Measurements from ENCODE around the gene MPP2.
"Not testable (repeated sequence)": the region's sequence is repeated elsewhere in the genome, so short reads cannot be mapped to it uniquely, and the experiment has no call there.

The MPP2 gene, protein sequence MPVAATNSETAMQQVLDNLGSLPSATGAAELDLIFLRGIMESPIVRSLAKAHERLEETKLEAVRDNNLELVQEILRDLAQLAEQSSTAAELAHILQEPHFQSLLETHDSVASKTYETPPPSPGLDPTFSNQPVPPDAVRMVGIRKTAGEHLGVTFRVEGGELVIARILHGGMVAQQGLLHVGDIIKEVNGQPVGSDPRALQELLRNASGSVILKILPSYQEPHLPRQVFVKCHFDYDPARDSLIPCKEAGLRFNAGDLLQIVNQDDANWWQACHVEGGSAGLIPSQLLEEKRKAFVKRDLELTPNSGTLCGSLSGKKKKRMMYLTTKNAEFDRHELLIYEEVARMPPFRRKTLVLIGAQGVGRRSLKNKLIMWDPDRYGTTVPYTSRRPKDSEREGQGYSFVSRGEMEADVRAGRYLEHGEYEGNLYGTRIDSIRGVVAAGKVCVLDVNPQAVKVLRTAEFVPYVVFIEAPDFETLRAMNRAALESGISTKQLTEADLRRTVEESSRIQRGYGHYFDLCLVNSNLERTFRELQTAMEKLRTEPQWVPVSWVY

GRCh38 chr17:43907425-43907981, at the start of gene MPP2:
Gene MPP2 (minus strand): TSS chr17:43907536. CDS start chr17:43904460, 3,076 bp downstream.
- peak; percentile 48 for DNase-seq

- DNase-seq, result no peak
These were observed 48.9 kb upstream of the MPP2 start for GRCh38 chr17:43956222-43956621.

- no peak for DNase-seq
These were observed 46.4 kb upstream of the MPP2 start, which contains the start of gene PYY for GRCh38 chr17:43953746-43954145. Gene PYY (minus strand): TSS chr17:43953940. CDS start chr17:43953483, 457 bp downstream.

- no peak for DNase-seq
These were observed 45.7 kb upstream of the MPP2 start for GRCh38 chr17:43952724-43953666.

- no peak for DNase-seq
These were observed 45.0 kb upstream of the MPP2 start for GRCh38 chr17:43952351-43952723.

GRCh38 chr17:43951750-43952149, 44.4 kb upstream of the MPP2 start:
- DNase-seq, result no peak

DNA sequence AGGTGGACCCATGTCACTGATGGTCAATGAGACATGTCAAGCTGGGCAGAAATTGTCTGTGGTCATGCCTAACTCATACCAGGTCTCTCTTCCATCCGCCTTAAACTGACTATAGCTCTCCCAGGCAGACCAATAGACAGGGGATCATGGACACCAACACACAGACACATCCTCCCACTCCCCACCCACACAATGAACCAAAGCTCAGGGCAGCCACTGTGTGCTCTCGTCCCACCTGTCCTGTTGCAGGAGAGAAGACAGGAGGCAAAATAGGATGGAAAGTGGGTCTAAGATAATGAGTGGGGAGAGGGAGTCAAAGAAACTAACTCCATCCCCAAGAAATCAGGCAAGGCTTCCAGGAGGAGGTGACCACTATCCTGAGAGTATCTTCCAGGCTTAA, 43.2 kb upstream of the MPP2 start:
- DNase-seq, result no peak

- no peak for DNase-seq
These were observed 42.4 kb upstream of the MPP2 start for GRCh38 chr17:43949781-43950180.

GRCh38 chr17:43946781-43947180, 39.4 kb upstream of the MPP2 start:
- no peak for DNase-seq

DNA sequence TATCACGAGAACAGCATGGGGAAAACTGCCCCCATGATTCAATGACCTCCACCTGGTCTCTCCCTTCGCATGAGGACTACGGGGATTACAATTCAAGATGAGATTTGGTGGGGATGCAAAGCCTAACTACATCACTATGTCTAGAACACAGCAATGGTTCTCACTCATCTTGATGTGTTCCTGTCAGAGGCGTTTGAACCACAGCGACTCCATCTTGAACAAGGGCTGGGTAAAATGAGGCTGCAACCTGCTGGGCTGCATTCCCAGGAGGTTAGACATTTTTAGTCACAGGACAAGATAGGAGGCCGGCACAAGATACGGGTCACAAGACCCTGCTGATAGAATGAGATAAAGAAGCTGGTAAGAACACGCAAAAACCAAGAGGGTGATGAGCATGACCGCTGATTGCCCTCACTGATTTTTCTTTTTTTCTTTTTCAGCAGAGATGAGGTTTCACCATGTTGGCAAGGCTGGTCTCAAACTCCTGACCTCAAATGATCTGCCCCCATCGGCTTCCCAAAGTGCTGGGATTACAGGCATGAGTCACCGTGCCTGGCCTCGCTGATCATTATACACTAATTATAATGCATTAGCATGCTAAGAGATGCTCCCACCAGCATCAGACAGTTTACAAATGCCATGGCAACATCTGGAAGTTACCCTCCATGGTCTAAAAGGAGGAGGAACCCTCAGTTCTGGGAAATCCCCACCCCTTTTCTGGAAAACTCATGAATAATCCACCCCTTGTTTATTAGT, 37.9 kb upstream of the MPP2 start:
- DNase-seq, result no peak

DNA sequence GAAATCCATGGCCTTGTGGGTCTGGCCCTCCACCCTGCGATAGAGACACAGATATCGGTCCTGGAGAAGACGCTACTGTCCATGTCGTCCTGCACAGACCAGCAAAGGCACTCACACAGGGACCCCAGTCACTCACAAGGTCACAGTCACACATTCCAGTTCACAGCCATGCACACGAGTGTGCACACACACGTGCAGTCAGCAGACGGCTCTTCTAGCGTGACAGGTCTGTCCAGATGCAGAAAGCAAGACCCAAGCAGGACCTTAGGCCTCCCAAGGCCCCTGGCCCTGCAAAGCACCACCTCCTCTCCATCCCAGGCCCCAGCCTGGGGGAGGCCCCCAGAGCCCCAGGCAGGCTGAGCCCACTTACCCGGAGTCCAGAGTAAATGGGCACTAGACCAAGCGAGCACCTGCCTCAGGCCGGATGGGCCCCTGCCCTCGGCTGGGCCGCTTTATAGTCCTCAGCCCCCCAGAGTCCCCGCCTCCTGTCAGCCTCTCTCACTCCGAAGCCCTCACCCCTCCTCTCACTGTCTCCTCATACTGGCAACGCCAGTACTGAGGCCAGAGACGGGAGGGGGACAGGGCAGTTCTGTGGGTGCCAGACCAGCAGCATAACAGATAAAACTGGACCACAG, 34.8 kb upstream of the MPP2 start, which contains the start of gene PPY:
TSS of gene PPY (minus strand) at position 426 of the 635 bp plus-strand sequence. CDS start 822 bp downstream, outside the sequence.
- DNase-seq, result no peak

GRCh38 chr17:43940630-43941029, 33.3 kb upstream of the MPP2 start:
- DNase-seq, result no peak

DNA sequence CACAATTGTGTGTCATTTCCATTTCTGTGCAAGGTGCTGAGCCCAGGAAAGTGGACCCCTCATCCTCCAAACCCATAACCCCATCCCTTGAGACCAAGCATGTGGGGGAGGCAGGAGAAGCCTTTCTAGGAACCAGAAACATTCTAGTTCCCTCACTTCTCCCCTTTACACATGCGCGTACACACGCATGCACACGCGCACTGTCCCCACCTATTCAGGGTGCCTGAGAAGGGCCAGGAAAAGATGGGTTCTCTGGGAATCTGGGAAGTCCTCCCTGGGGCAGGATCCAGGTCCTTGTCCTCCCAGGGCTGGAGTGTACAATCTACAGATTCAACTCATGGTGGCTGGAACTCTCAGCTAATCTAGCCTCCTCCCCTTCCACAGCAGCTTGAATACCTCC, 32.5 kb upstream of the MPP2 start:
- no peak for DNase-seq

DNA sequence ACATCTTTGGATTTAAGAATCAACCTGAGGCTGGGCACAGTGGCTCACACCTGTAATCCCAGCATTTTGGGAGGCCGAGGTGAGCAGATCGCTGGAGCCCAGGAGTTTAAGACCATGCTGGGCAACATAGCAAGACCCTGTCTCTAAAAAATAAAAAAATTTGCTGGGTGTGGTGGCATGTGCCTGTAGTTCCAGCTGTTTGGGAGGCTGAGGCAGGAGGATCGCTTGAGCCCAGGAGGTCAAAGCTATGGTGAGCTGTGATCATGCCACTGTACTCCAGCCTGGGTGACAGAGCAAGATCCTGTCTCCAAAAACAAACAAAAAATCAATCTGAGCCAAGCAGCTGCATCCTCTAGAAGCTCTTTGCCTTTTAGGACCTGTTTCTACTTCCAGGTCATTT, 32.1 kb upstream of the MPP2 start:
- not testable (repeated sequence) for DNase-seq

DNA sequence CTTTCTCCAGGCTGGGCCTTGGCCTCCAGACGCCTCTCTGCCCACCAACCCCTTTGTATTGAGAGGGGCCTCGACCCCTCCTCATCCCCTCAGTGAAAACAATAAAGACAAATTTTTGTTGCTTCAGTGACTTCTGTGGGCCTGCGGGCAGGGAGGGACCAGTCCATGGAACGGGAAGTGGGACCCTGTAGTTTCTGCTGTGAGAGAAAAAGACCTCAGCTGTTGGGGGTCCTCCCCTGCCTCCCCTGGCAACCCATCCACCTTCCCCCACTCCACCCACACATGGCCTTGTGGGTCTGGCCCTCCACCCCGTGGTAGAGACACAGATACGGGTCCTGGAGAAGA, 31.5 kb upstream of the MPP2 start:
- DNase-seq, result no peak

DNA sequence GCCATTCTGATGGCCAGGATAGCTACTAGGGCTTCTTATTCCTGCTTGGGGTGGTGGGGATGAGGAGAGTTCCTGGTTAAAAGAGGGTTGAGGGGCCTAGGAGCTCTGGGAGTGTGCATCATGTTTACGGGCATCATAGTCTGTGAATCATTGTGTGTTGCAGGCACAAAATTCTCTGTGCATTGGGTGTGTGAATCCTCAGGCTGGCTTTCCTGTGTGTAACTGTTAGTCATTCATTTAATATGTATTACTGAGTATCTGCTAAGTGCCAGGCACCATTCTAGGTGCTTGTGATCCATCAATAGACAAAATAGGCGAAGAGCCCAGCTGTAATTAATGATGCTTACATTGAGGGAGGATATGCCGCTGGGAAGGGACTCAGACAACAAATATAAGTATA, 29.1 kb upstream of the MPP2 start:
- DNase-seq, result no peak

GRCh38 chr17:43935926-43936261, 28.6 kb upstream of the MPP2 start:
- no peak for DNase-seq

DNA sequence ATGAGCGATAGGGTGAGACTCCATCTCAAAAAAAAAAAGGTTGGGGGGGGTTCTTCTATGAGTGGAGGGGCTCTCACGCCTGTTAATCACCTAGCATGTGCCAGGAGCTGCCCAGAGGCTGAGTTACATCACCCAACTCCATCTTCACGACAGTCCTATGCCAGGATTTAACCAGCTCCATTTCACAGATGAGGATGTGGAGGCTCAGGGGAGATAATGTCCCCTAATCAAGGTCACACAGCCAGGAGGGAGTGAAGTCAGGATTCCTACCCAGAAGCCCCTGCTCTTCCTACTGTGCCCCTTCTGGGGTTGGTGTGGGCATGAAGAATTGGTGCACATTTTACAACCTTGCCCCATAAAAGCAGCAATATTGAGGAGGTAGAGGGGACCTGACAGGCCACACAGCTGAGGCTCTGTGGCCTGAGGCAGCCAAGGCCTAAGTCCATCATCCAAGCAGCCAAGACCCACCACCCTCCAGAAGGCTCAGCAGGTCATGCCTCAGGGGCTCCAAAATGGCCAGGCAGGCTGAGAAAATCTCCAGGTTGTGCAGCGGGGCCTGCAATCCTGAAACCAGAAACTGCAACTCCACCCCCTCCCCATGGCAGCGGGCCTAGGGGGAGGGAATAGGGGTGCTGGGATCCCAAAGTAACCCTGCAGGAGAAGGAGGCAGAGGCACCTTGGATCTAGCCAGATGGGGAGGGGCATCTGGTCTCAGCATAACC, 28.0 kb upstream of the MPP2 start:
- DNase-seq, result no peak

DNA sequence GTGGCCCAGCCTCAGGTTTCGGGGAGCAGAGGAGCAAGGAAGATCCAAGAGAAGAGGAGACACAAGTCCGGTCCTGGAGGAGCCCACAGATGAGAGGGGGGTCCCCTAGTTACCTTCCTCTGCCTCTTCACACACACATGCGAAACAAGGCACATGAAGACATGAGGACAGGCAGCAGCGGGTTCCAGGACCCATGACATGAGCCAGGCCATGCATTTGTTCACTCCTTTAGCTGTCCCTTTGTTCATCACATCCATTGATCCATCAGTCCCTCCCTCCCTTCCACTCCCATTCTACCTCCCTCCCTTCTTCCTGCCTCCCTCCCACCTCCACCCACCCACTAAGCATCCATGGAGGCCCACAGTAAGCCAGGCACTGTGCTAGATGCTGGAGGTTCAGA, 25.6 kb upstream of the MPP2 start:
- DNase-seq, result no peak

- no peak for DNase-seq
These were observed 25.0 kb upstream of the MPP2 start for GRCh38 chr17:43932357-43932756.

- DNase-seq, result no peak
These were observed 23.8 kb upstream of the MPP2 start for GRCh38 chr17:43931062-43931571.

All from activated CD4-positive, alpha-beta T cell treated with anti-CD3 and anti-CD28 coated beads, Interleukin-2, amount 50 U/mL, for 4 hours (primary cell).